Posterior vena cava (tissue), 2 donors: ENCODE measurements around the gene ATG4D. TPM values are rescaled to one million over a fixed set of nuclear protein-coding genes. Genes with fewer than 3 reads are reported as not detected.
"Not testable (repeated sequence)": the region's sequence is repeated elsewhere in the genome, so short reads cannot be mapped to it uniquely, and the experiment has no call there.

Experiments used
- DNase-seq: peaks from one replicate; pipeline ENCODE4 v3.0.0-alpha.2; 2020; ENCODE audit warnings: low spot score
- intact Hi-C, 2 donors: fragments of 100-400 bp; cut with DNase I; formaldehyde crosslinking; loops; one replicate each; pipeline versions ENCODE4 v1.14.1 to v1.14.2; 2022 to 2023
- total RNA-seq, 2 donors: library from RNA; stranded (reverse); fragmentation: NEBNext Ultra II Directional; extraction: Animal tissue kit (Norgen Biotek cat#: 25700); gene quantifications; one replicate each; pipeline ENCODE4 v1.2.1, GENCODE V29; 2021
- donor health status: DM: yes; HTN: yes; CAD: no.
- donor health status: DM: yes; HTN: yes; CAD: no.

ATG4D gene
- total RNA-seq, 2 donors from 2014 or later: 14.2 to 14.8 TPM

DNA sequence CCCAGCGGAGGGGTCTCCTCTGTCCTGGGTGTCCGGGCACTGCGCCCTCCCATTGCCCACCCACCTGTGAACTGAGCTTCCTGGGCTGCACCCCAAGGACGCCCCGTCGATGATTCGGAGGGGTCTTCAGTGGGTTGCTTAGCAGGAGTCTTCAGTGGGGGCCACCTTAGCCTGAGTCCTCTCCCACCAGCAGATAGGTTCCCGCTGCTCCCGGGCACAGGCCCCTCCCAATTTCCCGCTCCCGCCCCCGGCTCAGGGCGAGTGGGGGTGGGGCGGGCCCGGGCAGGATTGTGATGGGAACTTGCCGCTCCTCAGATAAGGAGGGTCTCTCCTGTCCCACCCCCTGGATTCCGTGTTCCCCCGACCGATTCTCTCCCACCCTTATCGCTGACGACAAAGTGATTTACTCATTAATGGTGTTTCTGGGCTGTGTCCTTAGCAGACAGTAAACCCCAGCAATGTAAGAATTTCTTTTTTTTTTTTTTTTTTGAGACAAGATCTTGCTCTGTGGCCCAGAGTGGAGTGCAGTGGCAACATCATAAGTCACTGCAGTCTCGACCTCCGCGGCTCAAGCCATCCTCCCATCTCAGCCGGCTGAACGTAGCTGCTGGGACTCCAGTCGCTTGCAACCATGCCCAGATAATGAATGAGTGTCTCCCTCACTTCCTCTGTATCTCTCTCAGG, 25.8 kb upstream of the ATG4D start:
- DNase-seq: no peak
- intact Hi-C loops: loop anchor here in 1 of 2 donors (2.0 kb wide), 1 partner anchor 35 kb away; no protein-coding TSS in a partner anchor

- DNase-seq: no peak
- intact Hi-C loops: loop anchor here in 1 of 2 donors (2.0 kb wide), 1 partner anchor 34 kb away; no protein-coding TSS in a partner anchor
Observed at GRCh38 chr19:10518444-10519361, 25.0 kb upstream of the ATG4D start.

DNA sequence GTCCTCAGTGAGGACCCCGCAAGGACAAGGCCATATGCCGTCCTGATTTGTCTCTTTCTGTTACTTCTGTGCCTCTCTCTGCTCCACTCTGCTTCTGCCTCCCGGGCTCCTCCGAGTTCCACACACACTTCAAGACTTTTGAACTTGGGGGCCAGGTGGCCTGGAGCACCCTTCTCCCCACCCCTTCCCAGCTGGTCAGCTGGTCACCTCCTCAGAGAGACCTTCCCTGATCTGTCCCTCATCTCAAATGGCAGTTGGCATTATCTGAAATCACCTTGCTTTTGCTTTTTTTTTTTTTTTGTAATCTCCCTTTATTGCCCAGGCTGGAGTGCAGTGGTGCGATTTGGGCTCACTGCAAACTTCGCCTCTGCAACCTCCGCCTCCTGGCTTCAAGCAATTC, 24.3 kb upstream of the ATG4D start:
- intact Hi-C loops: loop anchor here in 1 of 2 donors (2.0 kb wide), 1 partner anchor 33 kb away; no protein-coding TSS in a partner anchor
- DNase-seq: no peak

DNA sequence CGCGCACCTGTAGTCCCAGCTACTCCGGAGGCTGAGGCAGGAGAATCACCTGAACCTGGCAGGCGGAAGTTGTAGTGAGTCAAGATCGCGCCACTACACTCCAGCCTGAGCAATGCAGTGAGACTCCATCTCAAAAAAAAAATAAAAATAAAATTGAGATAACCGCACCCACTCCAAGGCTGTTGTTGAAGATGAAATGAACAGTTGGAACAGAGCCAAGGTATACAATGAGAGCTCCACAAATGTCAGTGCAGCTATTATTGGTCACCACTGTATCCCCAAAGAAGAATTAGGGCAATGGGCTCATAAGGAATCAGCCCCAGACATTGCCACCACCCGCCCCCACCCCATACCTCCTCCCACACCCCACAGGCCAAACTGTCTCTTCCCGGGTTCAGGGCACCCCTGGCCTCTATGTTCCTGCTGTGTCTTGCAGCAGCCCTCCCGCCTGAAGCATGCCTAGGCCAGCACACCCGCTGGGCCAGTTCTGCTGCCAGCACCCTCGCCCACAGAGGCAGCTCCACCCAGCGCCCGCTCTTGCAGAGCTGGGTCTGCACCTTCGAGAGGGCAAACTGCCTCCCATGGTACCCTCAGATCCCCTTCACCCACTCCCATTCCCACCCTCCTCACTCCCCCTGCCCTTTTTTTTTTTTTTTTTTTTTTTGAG, 22.9 kb upstream of the ATG4D start:
- intact Hi-C loops: no loop called here
- no peak for DNase-seq

DNA sequence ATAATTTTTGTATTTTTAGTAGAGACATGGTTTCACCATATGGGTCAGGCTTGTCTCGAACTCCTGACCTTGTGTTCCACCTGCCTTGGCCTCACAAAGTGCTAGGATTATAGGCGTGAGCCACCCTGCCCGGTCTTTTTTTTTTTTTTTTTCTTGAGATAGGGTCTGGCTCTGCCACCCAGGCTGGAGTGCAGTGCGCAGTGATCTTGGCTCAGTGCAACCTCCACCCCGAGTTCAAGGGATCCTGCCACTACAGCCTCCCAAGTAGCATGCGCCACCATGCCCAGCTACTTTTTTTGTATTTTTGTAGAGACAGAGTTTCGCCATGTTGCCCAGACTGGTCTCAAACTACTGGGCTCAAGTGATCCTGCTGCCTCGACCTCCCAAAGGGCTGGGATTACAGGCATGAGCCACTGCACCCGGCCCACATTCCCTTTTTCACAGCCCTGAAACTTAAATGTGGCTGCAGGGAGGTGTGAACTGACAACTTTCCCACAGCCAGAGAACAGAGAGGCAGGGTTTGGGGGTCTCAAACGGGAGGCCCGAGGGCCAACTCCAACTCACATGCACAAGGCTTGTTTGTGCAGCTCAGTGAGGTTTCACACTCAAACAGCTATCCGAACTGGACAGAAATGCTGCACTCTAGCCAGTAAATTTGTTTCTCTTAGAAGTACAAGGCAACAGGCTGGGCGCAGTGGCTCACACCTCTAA, 22.1 kb upstream of the ATG4D start:
- intact Hi-C loops: no loop called here
- DNase-seq: no peak

GRCh38 chr19:10523135-10523636, 20.5 kb upstream of the ATG4D start:
- intact Hi-C loops: no loop called here
- DNase-seq: no peak

GRCh38 chr19:10525636-10526035, 18.1 kb upstream of the ATG4D start:
- no peak for DNase-seq
- intact Hi-C loops: no loop called here

GRCh38 chr19:10526887-10527286, 16.8 kb upstream of the ATG4D start:
- DNase-seq, intact Hi-C loops: not testable (repeated sequence)

- no peak for DNase-seq
- intact Hi-C loops: no loop called here
Observed at GRCh38 chr19:10532457-10532856, 11.2 kb upstream of the ATG4D start.

DNA sequence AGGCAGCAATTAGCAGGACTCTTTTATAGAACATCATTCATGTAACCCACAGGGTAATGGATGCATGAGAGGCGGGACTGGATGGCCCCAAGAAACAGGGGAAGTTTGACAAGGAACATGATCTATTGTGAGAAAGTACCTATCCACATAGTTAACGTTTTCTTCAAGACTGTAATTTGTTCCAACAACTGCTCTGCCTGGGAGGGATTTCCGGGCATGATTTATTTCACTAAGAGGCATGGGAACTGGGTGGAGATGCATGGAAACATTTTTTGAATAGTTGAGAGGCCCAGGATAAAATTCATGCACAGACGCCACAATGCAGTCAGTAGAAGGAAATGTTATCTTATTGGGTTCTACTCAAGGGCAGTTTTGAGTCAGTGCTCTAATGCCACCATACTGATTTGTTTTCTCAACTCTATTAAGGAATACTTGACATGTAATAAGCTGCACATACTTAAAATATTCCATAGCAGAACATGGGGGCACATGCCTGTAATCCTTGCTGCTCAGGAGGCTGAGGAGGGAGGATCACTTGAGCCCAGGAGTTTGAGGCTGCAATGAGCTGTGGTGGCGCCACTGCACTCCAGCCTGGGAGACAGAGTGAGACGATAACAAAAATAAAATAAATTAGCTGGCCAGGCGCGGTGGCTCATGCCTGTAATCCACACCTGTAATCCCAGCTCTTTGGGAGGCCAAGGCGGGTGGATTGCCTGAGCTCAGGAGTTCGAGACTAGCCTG, 9.9 kb upstream of the ATG4D start:
- no peak for DNase-seq
- intact Hi-C loops: no loop called here

- intact Hi-C loops: no loop called here
- DNase-seq: no peak
Observed at GRCh38 chr19:10535613-10536012, 8.1 kb upstream of the ATG4D start.

- DNase-seq: no peak
- intact Hi-C loops: no loop called here
Observed at GRCh38 chr19:10537668-10538067, 6.0 kb upstream of the ATG4D start.

DNA sequence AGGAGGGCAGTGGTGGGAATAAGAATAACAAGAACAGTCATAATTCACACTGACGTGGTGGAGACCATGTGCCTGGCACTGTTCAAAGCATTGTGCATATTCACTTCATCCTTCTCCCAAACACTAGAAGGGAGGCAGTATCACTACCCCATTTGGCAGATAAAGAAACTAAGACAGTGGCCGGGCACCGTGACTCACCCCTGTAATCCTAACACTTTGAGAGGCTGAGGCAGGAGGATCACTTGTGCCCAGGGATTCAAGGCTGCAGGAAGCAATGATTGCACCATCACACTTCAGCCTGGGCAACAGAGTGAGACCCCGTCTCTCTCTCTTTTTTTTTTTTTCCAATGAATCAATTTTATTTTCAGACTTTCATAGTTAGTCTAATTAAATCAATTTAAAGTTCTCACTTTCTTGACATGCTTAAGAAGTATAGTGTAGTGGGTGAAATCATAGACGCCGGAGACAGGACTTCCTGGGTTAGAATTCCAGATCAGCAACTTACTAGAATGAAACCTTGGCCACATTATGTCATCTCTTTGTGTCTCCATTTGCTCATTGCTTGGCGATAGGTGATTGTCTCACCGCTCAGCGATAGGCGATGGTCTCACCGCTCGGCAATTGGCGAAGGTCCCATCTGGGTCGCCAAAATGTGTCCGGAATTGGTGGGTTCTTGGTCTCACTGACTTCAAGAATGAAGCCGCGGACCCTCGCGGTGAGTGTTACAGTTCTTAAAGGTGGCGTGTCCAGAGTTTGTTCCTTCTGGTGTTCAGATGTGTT, 5.3 kb upstream of the ATG4D start:
- no peak for DNase-seq
- intact Hi-C loops: no loop called here

DNA sequence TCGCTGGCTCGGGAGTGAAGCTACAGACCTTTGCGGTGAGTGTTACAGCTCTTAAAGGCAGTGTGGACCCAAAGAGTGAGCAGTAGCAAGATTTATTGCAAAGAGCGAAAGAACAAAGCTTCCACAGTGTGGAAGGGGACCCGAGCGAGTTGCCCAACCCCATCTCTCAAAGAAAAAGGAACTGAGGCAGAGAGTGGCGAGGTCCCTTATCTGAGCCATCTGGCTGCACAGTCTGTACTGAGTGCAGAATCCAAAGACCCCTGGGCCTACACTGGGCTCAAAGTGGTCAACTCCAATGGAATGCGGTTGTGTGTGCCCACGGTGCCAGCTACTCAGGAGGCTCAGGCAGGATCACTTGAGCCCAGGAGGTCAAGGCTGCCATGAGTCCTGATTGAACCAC, 4.7 kb upstream of the ATG4D start:
- DNase-seq, intact Hi-C loops: not testable (repeated sequence)

- intact Hi-C loops: no loop called here
Observed at GRCh38 chr19:10543059-10543419, 665 bp upstream of the ATG4D start.

GRCh38 chr19:10544242-10544752, 593 bp downstream of the ATG4D start:
- intact Hi-C loops: no loop called here
- no peak for DNase-seq

More at GRCh38 chr19:10543059-10543419, 665 bp upstream of the ATG4D start:
- DNase-seq: no peak

- intact Hi-C loops: no loop called here
Observed at GRCh38 chr19:10544753-10545251, 1.1 kb downstream of the ATG4D start.

More at GRCh38 chr19:10544753-10545251, 1.1 kb downstream of the ATG4D start:
- DNase-seq: no peak
